Stimulated activated CD8-positive, alpha-beta memory T cell treated with anti-CD3 and anti-CD28 coated beads, Interleukin-12 subunit alpha, Interleukin-12 subunit beta, amount 100 ng/mL, for 24 hours (primary cell): ENCODE data around the gene KRTAP10-11.
A peak's percentile ranks its signal among the peaks of the same experiment; 100 is the strongest.
"Not testable (repeated sequence)": the region's sequence is repeated elsewhere in the genome, so short reads cannot be mapped to it uniquely, and the experiment has no call there.

ENCODE experiments used
- DNase-seq: peaks from one replicate; pipeline ENCODE4 v3.0.0-alpha.2; 2020; ENCODE audit errors: extremely low read depth

KRTAP10-11 gene

GRCh38 chr21:44614961-44615391, 31.2 kb upstream of the KRTAP10-11 start:
- no peak for DNase-seq

DNA sequence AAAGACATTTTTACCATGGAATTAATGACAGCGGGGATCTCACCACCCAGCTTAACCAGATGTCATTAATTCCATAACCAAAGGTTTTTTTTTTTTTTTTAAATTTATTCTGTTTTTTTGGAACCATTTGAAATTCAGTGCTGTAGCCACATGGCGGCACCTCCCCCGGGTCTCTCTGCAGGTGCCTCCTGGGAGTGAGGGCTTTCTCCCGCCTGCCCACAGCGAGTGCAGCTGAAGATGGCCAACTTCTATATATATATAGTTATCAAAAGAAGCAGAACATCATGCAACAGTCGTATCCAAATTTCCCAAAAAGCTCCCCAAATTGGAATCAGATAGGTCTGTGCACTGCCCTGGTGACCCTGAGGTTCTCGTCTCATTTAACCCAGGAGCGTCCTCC, 30.7 kb upstream of the KRTAP10-11 start:
- no peak for DNase-seq

GRCh38 chr21:44615911-44616590, 30.2 kb upstream of the KRTAP10-11 start:
- no peak for DNase-seq

DNA sequence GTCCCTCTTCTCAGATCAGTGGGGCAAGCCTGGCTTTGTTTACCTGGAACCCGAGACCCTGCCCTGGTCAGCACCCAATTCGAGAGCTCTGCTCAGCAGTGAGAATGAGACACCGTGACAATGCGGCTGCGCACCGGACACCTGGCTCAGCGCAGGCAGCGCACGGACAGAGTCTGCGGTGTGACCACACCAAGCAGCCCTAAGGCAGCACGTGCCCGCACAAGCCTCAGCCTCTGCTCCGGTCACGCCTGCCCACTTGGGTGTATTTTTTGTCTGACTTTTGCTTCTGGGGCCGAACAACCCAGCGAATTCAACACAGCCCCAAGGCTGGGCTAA, 29.7 kb upstream of the KRTAP10-11 start:
- DNase-seq, result no peak

DNA sequence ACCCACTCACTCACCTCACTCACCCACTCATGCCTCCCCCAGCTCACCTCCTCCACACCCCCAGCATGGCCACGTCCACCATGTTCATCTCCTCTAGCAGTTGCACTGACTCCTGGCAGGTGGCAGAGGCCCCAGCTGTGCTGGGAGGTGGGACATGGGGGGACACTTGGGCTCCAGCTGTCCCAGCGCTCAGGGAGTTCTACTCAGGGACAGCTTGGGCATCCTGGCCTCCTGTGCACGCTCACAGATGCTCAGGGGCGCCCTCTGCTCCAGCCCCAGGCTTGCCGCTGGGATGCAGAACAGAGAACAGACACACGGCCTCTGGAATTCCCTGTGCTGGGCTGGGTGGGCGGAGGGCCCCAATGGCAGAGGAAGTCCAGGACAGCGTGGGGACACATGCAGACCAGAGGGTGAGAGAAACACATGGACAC, 29.1 kb upstream of the KRTAP10-11 start:
- DNase-seq, result no peak

- DNase-seq, result no peak
Measured at GRCh38 chr21:44618504-44618903, 27.7 kb upstream of the KRTAP10-11 start.

GRCh38 chr21:44618909-44619308, 27.3 kb upstream of the KRTAP10-11 start:
- DNase-seq, result peak; percentile 12

DNA sequence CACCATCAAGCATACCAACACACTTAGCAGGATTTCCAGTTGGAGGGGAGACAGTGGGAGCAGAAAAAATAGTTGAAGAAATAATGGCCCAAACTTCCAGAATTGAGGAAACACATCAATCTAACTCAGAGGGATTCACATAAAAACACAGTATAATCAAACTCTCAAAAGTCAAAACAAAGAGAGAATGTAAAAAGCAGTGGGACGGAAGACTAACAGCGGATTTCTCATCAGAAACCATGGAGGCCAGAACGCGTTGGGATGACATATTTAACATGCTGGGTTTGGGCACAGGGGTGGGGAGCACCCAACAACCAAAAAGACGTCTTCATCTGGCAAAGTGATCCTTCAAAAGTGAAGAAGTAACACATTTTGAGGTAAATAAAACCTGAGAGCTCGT, 26.3 kb upstream of the KRTAP10-11 start:
- no peak for DNase-seq

DNA sequence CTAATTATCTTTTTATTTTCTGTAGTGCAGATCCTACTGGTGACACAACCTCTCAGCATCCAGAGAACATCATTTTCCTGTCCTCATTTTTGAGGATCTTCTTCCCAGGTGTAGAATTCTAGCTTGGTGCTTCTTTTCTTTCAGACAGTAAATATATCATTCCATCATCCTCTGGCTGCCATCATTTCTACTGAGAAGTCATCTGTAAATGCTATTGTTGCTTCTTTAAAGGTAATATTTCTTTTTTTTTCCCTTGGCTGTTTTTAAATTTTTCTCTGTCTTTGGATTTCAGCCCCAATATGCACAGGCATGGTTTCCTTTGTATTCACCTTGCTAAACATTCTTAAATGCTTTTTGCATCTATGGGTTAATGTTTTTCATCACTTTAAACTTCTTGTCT, 22.6 kb upstream of the KRTAP10-11 start:
- no peak for DNase-seq

GRCh38 chr21:44625756-44626155, 20.5 kb upstream of the KRTAP10-11 start:
- DNase-seq, result no peak

- DNase-seq, result no peak
Measured at GRCh38 chr21:44626262-44626661, 20.0 kb upstream of the KRTAP10-11 start.

DNA sequence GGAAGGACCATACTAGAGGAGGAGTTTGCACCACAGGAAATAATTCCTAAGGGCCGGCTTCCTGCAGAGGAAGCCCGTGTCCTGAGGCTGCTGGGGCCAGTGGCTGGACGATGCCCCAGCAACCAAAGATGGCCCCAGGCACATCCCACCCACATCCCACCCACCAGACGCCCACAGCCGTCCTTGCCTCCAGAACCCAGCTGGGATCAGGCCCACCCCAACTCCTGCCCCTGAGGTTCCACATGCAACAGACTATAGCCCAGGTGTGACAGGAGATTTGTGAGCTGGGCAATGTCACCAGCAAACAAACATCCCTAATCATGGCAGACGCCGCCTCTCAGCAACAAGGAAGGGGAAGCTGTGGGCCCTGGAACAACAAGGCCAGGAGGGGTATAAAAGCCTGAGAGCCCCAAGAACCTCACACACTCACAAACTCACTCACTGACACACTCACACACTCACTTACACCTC, 19.5 kb upstream of the KRTAP10-11 start, which contains the start of gene KRTAP10-9:
TSS of gene KRTAP10-9 (plus strand) at position 421 of the 471 bp plus-strand sequence. CDS start 79 bp downstream, outside the sequence.
- no peak for DNase-seq

GRCh38 chr21:44627181-44627822, 18.9 kb upstream of the KRTAP10-11 start:
- not testable (repeated sequence) for DNase-seq

GRCh38 chr21:44627831-44628233, 18.4 kb upstream of the KRTAP10-11 start:
- DNase-seq, result not testable (repeated sequence)

DNA sequence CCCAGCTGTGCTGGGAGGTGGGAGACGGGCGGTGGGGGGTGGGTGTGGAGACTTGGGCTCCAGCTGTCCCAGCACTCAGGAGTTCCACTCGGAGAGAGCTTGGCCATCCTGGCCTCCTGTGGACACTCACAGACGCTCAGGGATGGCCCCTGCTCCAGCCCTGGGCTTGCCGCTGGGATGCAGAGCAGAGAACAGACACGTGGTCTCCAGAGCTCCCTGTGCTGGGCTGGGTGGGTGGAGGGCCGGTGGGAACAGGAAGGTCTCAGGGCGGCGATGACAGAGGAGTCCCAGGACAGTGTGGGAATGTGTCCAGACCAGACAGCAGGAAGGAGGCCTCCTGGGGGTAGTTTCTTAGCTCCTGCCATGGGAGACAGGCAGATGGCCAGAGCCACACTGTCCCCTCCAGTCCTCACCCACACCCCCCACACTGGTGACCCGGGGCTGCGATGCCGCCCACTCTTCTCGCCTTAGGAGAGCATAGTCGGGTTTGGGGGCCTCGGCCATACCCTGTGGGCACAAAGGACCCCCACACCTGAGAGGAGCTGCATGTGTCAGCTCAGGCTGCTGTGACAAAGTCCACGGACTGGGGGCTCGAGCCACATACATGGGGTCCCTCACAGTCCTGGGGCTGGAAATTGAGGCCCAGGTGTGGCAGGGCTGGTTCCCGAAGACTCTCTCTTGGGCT, 17.4 kb upstream of the KRTAP10-11 start:
- DNase-seq, result no peak

DNA sequence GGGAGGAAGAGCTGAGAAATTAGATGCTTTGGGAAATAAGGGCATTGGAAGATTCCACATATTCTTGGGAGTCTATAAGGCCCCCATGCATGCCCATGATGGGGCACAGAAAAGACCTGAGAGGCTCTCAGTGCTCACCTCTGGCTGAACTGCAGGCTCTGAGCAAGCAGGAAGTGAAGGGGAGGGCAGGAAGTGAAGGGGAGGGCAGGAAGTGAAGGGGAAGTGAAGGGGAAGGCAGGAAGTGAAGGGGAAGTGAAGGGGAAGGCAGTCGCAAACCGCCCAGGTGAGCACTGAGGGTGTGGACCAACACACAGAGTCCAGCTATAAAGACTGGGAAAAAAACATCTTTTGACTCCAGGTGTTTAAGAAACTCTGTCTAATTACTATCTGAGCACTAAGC, 15.8 kb upstream of the KRTAP10-11 start:
- no peak for DNase-seq

DNA sequence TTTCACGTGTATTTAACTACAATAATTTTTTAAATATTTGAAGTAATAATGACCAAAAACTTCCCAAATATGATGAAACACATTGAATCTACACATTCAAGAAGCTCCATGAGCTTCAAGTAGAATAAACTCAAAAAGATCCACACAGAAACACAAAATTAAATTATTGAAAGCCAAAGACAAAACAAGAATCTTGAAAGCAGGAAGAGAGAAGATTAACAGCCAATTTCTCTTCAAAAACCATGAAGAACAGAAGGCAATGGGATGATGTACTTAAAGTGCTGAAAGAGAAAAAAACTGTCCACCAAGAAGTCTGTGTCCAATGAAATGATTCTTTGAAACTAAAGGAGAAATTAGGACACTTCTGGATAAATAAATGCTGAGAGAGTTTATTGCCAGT, 14.1 kb upstream of the KRTAP10-11 start:
- no peak for DNase-seq

GRCh38 chr21:44636209-44637017, 9.8 kb upstream of the KRTAP10-11 start:
- no peak for DNase-seq

GRCh38 chr21:44637018-44637850, 9.0 kb upstream of the KRTAP10-11 start, which contains the start of gene KRTAP10-10:
TSS of gene KRTAP10-10 (plus strand) at chr21:44637356. CDS start at chr21:44637418, 62 bp downstream.
- no peak for DNase-seq

- DNase-seq, result not testable (repeated sequence)
Measured at GRCh38 chr21:44637851-44638348, 8.3 kb upstream of the KRTAP10-11 start.
